Measurements from ENCODE around the gene CCDC86. TPM values are rescaled to one million over a fixed set of nuclear protein-coding genes. Genes with fewer than 3 reads are reported as not detected.

CCDC86 gene
- total RNA-seq, 2 donors from 2014 or later: 13.5 to 23.8 TPM

DNA sequence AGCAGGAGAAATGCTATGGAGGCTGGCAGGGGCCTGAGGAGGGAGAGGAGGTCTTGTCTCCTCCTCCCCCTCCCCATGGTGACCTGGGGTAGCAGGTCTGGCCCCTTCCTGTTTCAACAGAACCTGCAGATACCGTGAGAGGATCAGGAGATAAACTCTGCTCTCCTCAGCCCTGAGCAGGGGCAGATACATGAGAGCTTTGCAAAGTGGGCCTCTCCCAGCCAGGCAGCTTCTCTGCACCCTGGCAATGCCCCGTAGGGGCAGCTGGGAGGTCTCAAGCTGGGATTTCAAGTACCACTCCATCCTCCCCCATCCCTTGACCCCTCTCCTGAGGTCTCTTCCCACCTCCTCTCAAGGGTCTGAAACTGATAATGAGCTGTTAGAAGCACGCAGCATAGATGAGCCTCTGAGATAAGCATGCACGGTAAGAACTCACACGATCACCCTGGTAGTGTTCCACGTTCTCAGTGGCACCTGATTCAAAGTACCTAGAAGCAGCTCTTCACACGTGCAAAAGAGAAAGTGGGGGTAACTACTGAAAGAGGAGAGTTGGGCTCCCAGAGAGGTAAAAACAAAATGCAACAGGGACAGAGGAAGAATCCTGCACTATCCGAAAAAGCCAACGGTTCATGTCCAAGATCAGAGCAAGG is 4.9 kb upstream of the CCDC86 start:
- no peak overlapping the region for H3K4me3 ChIP-seq
- TF ChIP-seq, protein P1, sequence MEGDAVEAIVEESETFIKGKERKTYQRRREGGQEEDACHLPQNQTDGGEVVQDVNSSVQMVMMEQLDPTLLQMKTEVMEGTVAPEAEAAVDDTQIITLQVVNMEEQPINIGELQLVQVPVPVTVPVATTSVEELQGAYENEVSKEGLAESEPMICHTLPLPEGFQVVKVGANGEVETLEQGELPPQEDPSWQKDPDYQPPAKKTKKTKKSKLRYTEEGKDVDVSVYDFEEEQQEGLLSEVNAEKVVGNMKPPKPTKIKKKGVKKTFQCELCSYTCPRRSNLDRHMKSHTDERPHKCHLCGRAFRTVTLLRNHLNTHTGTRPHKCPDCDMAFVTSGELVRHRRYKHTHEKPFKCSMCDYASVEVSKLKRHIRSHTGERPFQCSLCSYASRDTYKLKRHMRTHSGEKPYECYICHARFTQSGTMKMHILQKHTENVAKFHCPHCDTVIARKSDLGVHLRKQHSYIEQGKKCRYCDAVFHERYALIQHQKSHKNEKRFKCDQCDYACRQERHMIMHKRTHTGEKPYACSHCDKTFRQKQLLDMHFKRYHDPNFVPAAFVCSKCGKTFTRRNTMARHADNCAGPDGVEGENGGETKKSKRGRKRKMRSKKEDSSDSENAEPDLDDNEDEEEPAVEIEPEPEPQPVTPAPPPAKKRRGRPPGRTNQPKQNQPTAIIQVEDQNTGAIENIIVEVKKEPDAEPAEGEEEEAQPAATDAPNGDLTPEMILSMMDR (IDR thresholded peaks at IDR 0.05): no peak
- H3K4me1 ChIP-seq (ENCODE audit: control insufficient read depth in 1 of 2, low read depth in 2 of 2): peaks cover 8 to 17% of the 10 kb centered on the region in 2 donors
- DNase-seq (ENCODE audit: low spot score): no peak
- H3K36me3 ChIP-seq: no peaks in the 10 kb centered on the region
- H3K27ac ChIP-seq: no peak overlapping the region
- H3K27me3 ChIP-seq (replicated peaks; ENCODE audit: insufficient read depth): no peaks in the 10 kb centered on the region
- ATAC-seq (ENCODE audit: insufficient number of reproducible peaks, low FRiP score, low read depth): no peak
- no peaks in the 10 kb centered on the region for H3K9me3 ChIP-seq

DNA sequence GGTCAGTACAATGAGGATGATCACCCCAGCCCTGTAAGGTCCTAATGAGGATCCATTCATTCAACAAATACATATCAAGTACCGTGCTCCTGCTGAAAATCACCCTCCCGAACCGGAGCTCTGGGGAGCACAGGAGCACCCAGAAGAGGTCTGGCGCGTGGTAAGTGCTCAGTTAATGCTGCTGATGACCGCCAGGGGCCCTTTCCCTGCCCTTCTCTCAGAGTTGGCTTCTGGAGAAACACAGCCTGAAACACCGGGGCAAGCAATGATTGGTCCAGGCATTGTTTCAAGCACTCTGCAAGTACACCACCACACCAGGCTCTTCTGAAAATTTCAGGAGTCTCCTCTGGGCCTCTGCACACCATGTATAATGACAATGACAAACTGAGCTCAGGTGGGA is 3.8 kb upstream of the CCDC86 start:
- DNase-seq (ENCODE audit: low spot score) (no peak), ATAC-seq (ENCODE audit: insufficient number of reproducible peaks, low FRiP score, low read depth) (no peak)
- TF ChIP-seq, protein P1 (IDR thresholded peaks at IDR 0.05): no peak
- H3K4me3 ChIP-seq: no peak overlapping the region
- no peaks in the 10 kb centered on the region for H3K36me3 ChIP-seq
- no peaks in the 10 kb centered on the region for H3K9me3 ChIP-seq
- H3K27me3 ChIP-seq (replicated peaks; ENCODE audit: insufficient read depth): no peaks in the 10 kb centered on the region
- H3K4me1 ChIP-seq (ENCODE audit: control insufficient read depth in 1 of 2, low read depth in 2 of 2): peaks cover 11 to 27% of the 10 kb centered on the region in 2 donors
- no peak overlapping the region for H3K27ac ChIP-seq

GRCh38 chr11:60840470-60841430 is 1.2 kb upstream of the CCDC86 start:
- TF ChIP-seq, protein P1 (IDR thresholded peaks at IDR 0.05): no peak
- H3K4me3 ChIP-seq: peak overlapping the region; percentile 76
- H3K27me3 ChIP-seq (replicated peaks; ENCODE audit: insufficient read depth): no peaks in the 10 kb centered on the region
- peak overlapping the region; percentile 73 to 77 for H3K27ac ChIP-seq
- DNase-seq (ENCODE audit: low spot score): no peak
- no peaks in the 10 kb centered on the region for H3K9me3 ChIP-seq
- peaks cover 28 to 42% of the 10 kb centered on the region in 2 donors for H3K4me1 ChIP-seq (ENCODE audit: control insufficient read depth in 1 of 2, low read depth in 2 of 2)
- no peaks in the 10 kb centered on the region for H3K36me3 ChIP-seq
- ATAC-seq (ENCODE audit: insufficient number of reproducible peaks, low FRiP score, low read depth): no peak

DNA sequence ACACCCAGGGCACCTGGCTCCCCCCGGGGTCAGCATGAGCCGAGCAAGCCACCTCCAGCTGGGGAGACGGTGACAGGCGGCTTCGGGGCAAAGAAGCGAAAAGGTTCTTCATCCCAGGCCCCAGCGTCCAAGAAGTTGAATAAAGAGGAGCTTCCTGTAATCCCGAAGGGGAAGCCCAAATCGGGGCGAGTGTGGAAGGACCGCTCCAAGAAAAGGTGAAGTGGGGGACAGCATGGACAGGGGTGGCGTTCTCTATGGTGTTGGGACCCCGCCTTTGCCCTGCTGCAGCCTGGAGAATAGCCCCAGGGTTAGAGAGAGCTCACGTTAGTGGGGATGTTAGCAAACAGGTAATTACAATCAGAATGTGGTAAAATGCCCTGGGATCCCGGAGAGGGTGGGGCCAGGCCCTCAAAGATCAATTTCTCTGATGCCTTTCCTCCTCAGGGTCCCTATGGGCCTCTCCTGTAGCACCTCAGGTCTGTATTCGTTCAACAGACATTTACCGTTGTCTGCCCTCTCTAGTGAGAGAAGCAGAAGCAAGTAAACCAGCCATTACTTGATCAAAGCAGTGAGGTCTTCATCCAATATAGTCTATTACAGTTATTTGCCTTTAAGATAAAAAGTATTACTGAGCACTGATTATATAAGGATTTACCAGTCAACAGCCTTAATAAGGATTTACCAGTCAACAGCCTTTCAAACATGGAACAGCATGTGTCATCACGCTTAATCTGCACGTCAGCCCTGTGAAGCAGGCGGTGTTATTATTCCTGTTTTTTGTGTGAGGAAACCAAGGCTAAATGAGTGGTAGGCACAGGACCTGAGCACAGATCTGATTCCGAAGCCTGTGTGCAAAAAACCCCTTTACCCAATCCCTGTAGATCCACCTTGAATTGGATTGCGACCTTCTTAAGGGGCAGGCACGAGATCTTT is 1.0 kb downstream of the CCDC86 start:
- Histone ChIP-seq H3K27me3 (replicated peaks; ENCODE audit: insufficient read depth) (no peaks in the 10 kb centered on the region), H3K4me1 (ENCODE audit: control insufficient read depth in 1 of 2, low read depth in 2 of 2) (peaks cover 28 to 42% of the 10 kb centered on the region in 2 donors), H3K27ac (peak overlapping the region; percentile 47 to 80), H3K9me3 (no peaks in the 10 kb centered on the region), H3K36me3 (no peaks in the 10 kb centered on the region), H3K4me3 (peak overlapping the region; percentile 76)
- TF ChIP-seq, protein P1 (IDR thresholded peaks at IDR 0.05): no peak
- ATAC-seq (ENCODE audit: insufficient number of reproducible peaks, low FRiP score, low read depth) (no peak), DNase-seq (ENCODE audit: low spot score) (no peak)

Measured in thoracic aorta (tissue), 2 donors.